H1 (cell line): ENCODE results near the gene IGFL2. TPM values are rescaled to one million over a fixed set of nuclear protein-coding genes. Genes with fewer than 3 reads are reported as not detected.

Experiments used
- CTCF ChIA-PET: fragments of 300-600 bp; sonication (Branson Sonifier 250); formaldehyde crosslinking; loops from one replicate; lab custom pipeline; 2021; ENCODE audit not compliant: partially characterized antibody; lab: Charles Lee
- POLR2A ChIA-PET: fragments of 300-600 bp; sonication (Branson Sonifier 250); formaldehyde crosslinking; loops from one replicate; lab custom pipeline; 2021; ENCODE audit warnings: inconsistent platforms; ENCODE audit not compliant: partially characterized antibody; lab: Charles Lee
- DNase-seq, 2 experiments: peaks; one replicate each; pipeline versions ENCODE4 v3.0.0 to v3.0.0-alpha.2; 2010 to 2022; ENCODE audit warnings: low spot score in 2 of 2, low read depth in 1 of 2, mixed read lengths in 1 of 2
- FAIRE-seq: peaks from 2 replicates; lab custom pipeline; 2011; peaks lifted over from hg19 to GRCh38; lab: Jason Lieb, UNC
- H2AFZ ChIP-seq: 2 replicates; pipeline ENCODE4 v1.8.1; 2012; ENCODE audit warnings: low read length, inconsistent platforms
- H2AK5ac ChIP-seq: 2 replicates; pipeline ENCODE4 v1.6.1; 2013; ENCODE audit warnings: low read depth, low read length
- H2BK120ac ChIP-seq: replicated peaks from 2 replicates; pipeline ENCODE3; 2013; ENCODE audit warnings: low read depth, low read length, inconsistent platforms
- H2BK12ac ChIP-seq: 2 replicates; pipeline ENCODE4 v1.6.1; 2013; ENCODE audit warnings: low read depth, low read length
- H2BK15ac ChIP-seq: 2 replicates; pipeline ENCODE4 v1.6.1; 2013; ENCODE audit warnings: low read length
- H2BK20ac ChIP-seq: 2 replicates; pipeline ENCODE4 v1.6.1; 2013; ENCODE audit warnings: low read length
- H2BK5ac ChIP-seq: 2 replicates; pipeline ENCODE4 v1.6.1; 2013; ENCODE audit warnings: low read depth, low read length
- H3K14ac ChIP-seq: 2 replicates; pipeline ENCODE4 v1.6.1; 2013; ENCODE audit warnings: inconsistent platforms; ENCODE audit not compliant: insufficient read length
- H3K18ac ChIP-seq: 2 replicates; pipeline ENCODE4 v1.6.1; 2013; ENCODE audit warnings: low read length; ENCODE audit errors: extremely low read depth
- H3K23ac ChIP-seq: 2 replicates; pipeline ENCODE4 v1.6.1; 2013; ENCODE audit warnings: inconsistent platforms; ENCODE audit not compliant: insufficient read length
- H3K23me2 ChIP-seq: 2 replicates; pipeline ENCODE4 v1.6.1; 2013; ENCODE audit warnings: low read depth, low read length
- H3K27ac ChIP-seq: 2 replicates; pipeline ENCODE4 v1.6.1; 2011; ENCODE audit warnings: low read depth, low read length, inconsistent platforms
- H3K27me3 ChIP-seq, 4 experiments: replicated peaks in 1 of 4; 1 replicate in 1 of 4; 2 replicates in 3 of 4; pipeline versions ENCODE4 v1.6.1 to v1.8.1; 2011 to 2013; ENCODE audit warnings: low read length in 3 of 4, mild to moderate bottlenecking in 3 of 4, inconsistent platforms in 2 of 4, mixed read lengths in 2 of 4, moderate library complexity in 1 of 4; ENCODE audit not compliant: control insufficient read depth in 3 of 4, insufficient read depth in 3 of 4; ENCODE audit errors: extremely low read depth in 1 of 4
- H3K36me3 ChIP-seq, 4 experiments: 2 replicates each; pipeline versions ENCODE4 v1.6.1 to v1.8.1; 2011 to 2013; ENCODE audit warnings: mild to moderate bottlenecking in 4 of 4, low read length in 3 of 4, moderate library complexity in 2 of 4, control low read depth in 1 of 4, inconsistent platforms in 1 of 4; ENCODE audit not compliant: insufficient read depth in 4 of 4, control insufficient read depth in 2 of 4
- H3K4ac ChIP-seq: replicated peaks from 2 replicates; pipeline ENCODE3; 2013; ENCODE audit warnings: low read length, low read depth, mixed read lengths, inconsistent platforms; ENCODE audit not compliant: insufficient read length
- H3K4me1 ChIP-seq, 4 experiments: replicated peaks in 1 of 4; 1 replicate in 1 of 4; 2 replicates in 3 of 4; pipeline versions ENCODE4 v1.6.1 to v1.8.1; 2011 to 2013; ENCODE audit warnings: low read length in 3 of 4, inconsistent platforms in 2 of 4, mixed read lengths in 1 of 4; ENCODE audit not compliant: insufficient read depth in 4 of 4, control insufficient read depth in 3 of 4
- H3K4me2 ChIP-seq, 2 experiments: 2 replicates each; pipeline versions ENCODE4 v1.6.1 to v1.8.1; 2011 to 2013; ENCODE audit warnings: low read depth in 2 of 2, low read length in 2 of 2, control low read depth in 1 of 2, inconsistent platforms in 1 of 2, mild to moderate bottlenecking in 1 of 2; ENCODE audit not compliant: insufficient read depth in 1 of 2
- H3K4me3 ChIP-seq, 4 experiments: fragments of 200-600, 300-600 bp in 1 of 4; sonication (generic), shearing (Covaris generic), sonication (Bioruptor Twin) in 1 of 4; 2 replicates each; pipeline versions ENCODE4 v1.5.1 to v1.8.1; 2011 to 2016; ENCODE audit warnings: low read length in 4 of 4, low read depth in 3 of 4, control low read depth in 2 of 4, inconsistent platforms in 2 of 4, mild to moderate bottlenecking in 2 of 4, mixed read lengths in 1 of 4, moderate library complexity in 1 of 4; ENCODE audit not compliant: insufficient read depth in 2 of 4; ENCODE audit errors: extremely low read depth in 1 of 4
- H3K56ac ChIP-seq: replicated peaks from 2 replicates; pipeline ENCODE3; 2013; ENCODE audit warnings: low read depth, mild to moderate bottlenecking, mixed read lengths, low read length, inconsistent platforms; ENCODE audit not compliant: insufficient read length
- H3K79me1 ChIP-seq: 2 replicates; pipeline ENCODE4 v1.6.1; 2013; ENCODE audit warnings: low read depth, low read length, control low read depth
- H3K79me2 ChIP-seq, 2 experiments: 2 replicates each; pipeline versions ENCODE4 v1.6.1 to v1.8.1; 2012 to 2013; ENCODE audit warnings: low read length in 2 of 2, mild to moderate bottlenecking in 2 of 2, inconsistent platforms in 1 of 2; ENCODE audit not compliant: insufficient read depth in 2 of 2, control insufficient read depth in 1 of 2
- H3K9ac ChIP-seq, 4 experiments: replicated peaks in 1 of 4; 1 replicate in 1 of 4; 2 replicates in 3 of 4; pipeline versions ENCODE4 v1.6.1 to v1.8.1; 2011 to 2013; ENCODE audit warnings: low read depth in 3 of 4, low read length in 3 of 4, control low read depth in 2 of 4, mild to moderate bottlenecking in 2 of 4, moderate library complexity in 2 of 4, inconsistent platforms in 1 of 4; ENCODE audit errors: extremely low read depth in 1 of 4
- H3K9me3 ChIP-seq, 2 experiments: 2 replicates each; pipeline versions ENCODE4 v1.6.1 to v1.8.1; 2012 to 2013; ENCODE audit warnings: mild to moderate bottlenecking in 2 of 2, moderate library complexity in 2 of 2, control low read depth in 1 of 2, inconsistent platforms in 1 of 2, low read depth in 1 of 2, low read length in 1 of 2, mixed read lengths in 1 of 2; ENCODE audit not compliant: insufficient read depth in 2 of 2
- H4K20me1 ChIP-seq, 2 experiments: replicated peaks in 1 of 2; 2 replicates each; pipeline versions ENCODE3 to v1.8.1; 2011 to 2013; ENCODE audit warnings: inconsistent platforms in 2 of 2, low read length in 2 of 2, mild to moderate bottlenecking in 1 of 2; ENCODE audit not compliant: insufficient read depth in 2 of 2, control insufficient read depth in 1 of 2
- H4K5ac ChIP-seq: 2 replicates; pipeline ENCODE4 v1.6.1; 2013; ENCODE audit warnings: low read length, low read depth, mixed read lengths, inconsistent platforms; ENCODE audit not compliant: insufficient read length
- H4K8ac ChIP-seq: 2 replicates; pipeline ENCODE4 v1.8.0; 2013; ENCODE audit warnings: mild to moderate bottlenecking, moderate library complexity, low read length, inconsistent platforms; ENCODE audit not compliant: insufficient read depth; ENCODE audit errors: extremely low read depth
- H4K91ac ChIP-seq: replicated peaks from 2 replicates; pipeline ENCODE3; 2013; ENCODE audit warnings: low read length, mixed read lengths, inconsistent platforms; ENCODE audit not compliant: insufficient read length
- CBX5 ChIP-seq: fragments of 300-800, 300-1000 bp; sonication (generic); IDR thresholded peaks from 2 replicates; pipeline ENCODE4 v1.7.1; 2016; ENCODE audit warnings: antibody characterized with exemption, low read length, low read depth
- CTBP2 ChIP-seq: IDR thresholded peaks from 2 replicates; pipeline ENCODE4 v1.7.0; 2011; ENCODE audit warnings: borderline replicate concordance, mild to moderate bottlenecking, moderate library complexity, mixed read lengths, low read length; ENCODE audit not compliant: insufficient read depth, insufficient read length
- SIX5 ChIP-seq: IDR thresholded peaks from 2 replicates; pipeline ENCODE4 v1.6.1; 2011; ENCODE audit warnings: mild to moderate bottlenecking, low read depth, low read length
- SUZ12 ChIP-seq: fragments of 200-600 bp; sonication (generic); IDR thresholded peaks from 2 replicates; pipeline ENCODE4 v1.6.1; 2012; ENCODE audit warnings: mild to moderate bottlenecking, inconsistent platforms, low read length, moderate library complexity, mixed read lengths
- TEAD4 ChIP-seq: IDR thresholded peaks from 2 replicates; pipeline ENCODE4 v1.6.1; 2012; ENCODE audit warnings: low read depth, low read length, inconsistent platforms, mixed read lengths
- ZNF274 ChIP-seq: IDR thresholded peaks from 2 replicates; pipeline ENCODE4 v1.7.0; 2012; ENCODE audit warnings: low read length, borderline replicate concordance; ENCODE audit errors: extremely low read depth
- WGBS, 2 experiments: shearing (Covaris generic) in 1 of 2; methylation state at CpG; one replicate each; pipeline versions ENCODE4 v1.1.6 to v1.1.7; 2013 to 2015; ENCODE audit warnings: low lambda C conversion rate in 2 of 2, mixed read lengths in 2 of 2, inconsistent platforms in 1 of 2, low coverage in 1 of 2, missing lambda C conversion rate in 1 of 2; ENCODE audit not compliant: insufficient replicate concordance in 2 of 2, insufficient coverage in 1 of 2, insufficient read length in 1 of 2; ENCODE audit errors: extremely low coverage in 1 of 2, missing lambda C conversion rate in 1 of 2; 5-methylcytosine and 5-hydroxymethylcytosine counted together
- polyA plus RNA-seq, 7 experiments: library from polyadenylated mRNA; depleted of rRNA in 3 of 7; stranded (reverse) in 5 of 7; unstranded in 2 of 7; fragments of >200 nt in 5 of 7; fragments of 200-250 nt in 2 of 7; gene quantifications; 1 replicate in 5 of 7; 2 replicates in 1 of 7; 4 replicates in 1 of 7; pipeline versions ENCODE4 v1.2.1 to v1.2.3, GENCODE V29; 2011 to 2013; ENCODE audit warnings: missing spikeins in 2 of 7, mixed read lengths in 2 of 7
- total RNA-seq: library from RNA; stranded (reverse); fragmentation: NEBNext Ultra II Directional; extraction: Animal tissue kit (Norgen Biotek cat#: 25700); gene quantifications from 2 replicates; pipeline ENCODE4 v1.2.1, GENCODE V29; 2021

The IGFL2 gene
- total and polyA plus RNA-seq, 2 of the 8 experiments (the other 6 are each of a cell fraction or from before 2014, with no cell fraction given), result not detected

GRCh38 chr19:46160233-46160775 is 12.3 kb downstream of the IGFL2 start:
- ChIA-PET CTCF (interaction anchor here (1.0 to 2.0 kb wide), 3 partner anchors 14 to 41 kb away, joined by 3 to 6 read pairs (median 4); no protein-coding TSS in a partner anchor), POLR2A (interaction anchor here (2.0 kb wide), 1 partner anchor 26 kb away, joined by 8 read pairs; no protein-coding TSS in a partner anchor)
- DNase-seq (no peak), FAIRE-seq (no peak)
- H3K9ac ChIP-seq, result no peak overlapping the region
- H4K91ac ChIP-seq, result no peak overlapping the region
- H3K4me2 ChIP-seq, result no peak overlapping the region
- H4K8ac ChIP-seq, result no peak overlapping the region
- no peak overlapping the region for H3K56ac ChIP-seq
- no peak overlapping the region for H3K4me3 ChIP-seq
- no peaks in the 10 kb centered on the region for H3K23me2 ChIP-seq
- no peaks in the 10 kb centered on the region for H3K79me1 ChIP-seq
- H2AK5ac ChIP-seq, result no peak overlapping the region
- H2AFZ ChIP-seq, result no peak overlapping the region
- TF ChIP-seq TEAD4 (no peak), ZNF274 (no peak), CBX5 (no peak), SUZ12 (no peak), CTBP2 (no peak), SIX5 (no peak)
- H2BK20ac ChIP-seq, result no peak overlapping the region; the same call in 1 of the 2 replicates
- no peak overlapping the region for H4K5ac ChIP-seq
- H3K4ac ChIP-seq, result no peak overlapping the region
- H2BK12ac ChIP-seq, result no peak overlapping the region
- H4K20me1 ChIP-seq, result no peaks in the 10 kb centered on the region
- no peak overlapping the region for H3K14ac ChIP-seq
- H3K27me3 ChIP-seq, result no peaks in the 10 kb centered on the region
- H3K36me3 ChIP-seq, result no peaks in the 10 kb centered on the region
- no peaks in the 10 kb centered on the region for H3K79me2 ChIP-seq
- no peak overlapping the region for H3K23ac ChIP-seq
- 93% methylated on average over 7 of the region's 7 CpGs; no CpG with 5 or more reads in 1 of the 2 experiments for WGBS, 2 experiments
- H3K27ac ChIP-seq, result no peak overlapping the region
- H3K18ac ChIP-seq, result no peak overlapping the region
- no peak overlapping the region for H2BK5ac ChIP-seq
- no peaks in the 10 kb centered on the region for H3K9me3 ChIP-seq
- H3K4me1 ChIP-seq, result no peaks in the 10 kb centered on the region
- H2BK120ac ChIP-seq, result no peak overlapping the region
- H2BK15ac ChIP-seq, result no peak overlapping the region
